Limb (tissue), 2 donors: ENCODE data around the gene PDHX.
"Not testable (repeated sequence)": the region's sequence is repeated elsewhere in the genome, so short reads cannot be mapped to it uniquely, and the experiment has no call there.

Experiments
- DNase-seq, 2 donors: peaks; one replicate each; pipeline ENCODE4 v3.0.0-alpha.2; 2016; ENCODE audit errors: extremely low spot score in 2 of 2

Gene PDHX

GRCh38 chr11:35015621-35016387 is 99.4 kb downstream of the PDHX start:
- DNase-seq, result no peak

DNA sequence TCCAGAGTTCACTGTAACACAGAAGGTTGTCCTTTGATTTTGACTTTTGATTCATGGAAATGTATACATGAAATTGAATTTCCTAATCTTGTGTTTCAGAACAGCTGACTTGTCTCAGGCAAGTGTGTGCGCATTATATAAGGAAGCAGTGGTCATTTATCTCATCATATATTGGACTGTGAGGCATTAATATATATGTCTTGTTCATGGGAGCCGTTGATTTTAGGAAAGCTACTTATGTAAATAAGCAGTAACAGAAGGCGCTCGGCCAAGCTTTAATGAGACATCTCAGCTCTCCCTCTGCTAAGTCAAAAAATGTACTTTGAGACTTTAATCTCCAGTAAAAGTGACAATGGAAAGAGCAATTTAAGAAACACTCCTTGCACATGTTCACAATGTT is 100.5 kb downstream of the PDHX start:
- DNase-seq, result no peak

- no peak for DNase-seq
These were observed 101.3 kb downstream of the PDHX start for GRCh38 chr11:35017528-35018342.

- no peak for DNase-seq
These were observed 105.2 kb downstream of the PDHX start for GRCh38 chr11:35021589-35021988.

DNA sequence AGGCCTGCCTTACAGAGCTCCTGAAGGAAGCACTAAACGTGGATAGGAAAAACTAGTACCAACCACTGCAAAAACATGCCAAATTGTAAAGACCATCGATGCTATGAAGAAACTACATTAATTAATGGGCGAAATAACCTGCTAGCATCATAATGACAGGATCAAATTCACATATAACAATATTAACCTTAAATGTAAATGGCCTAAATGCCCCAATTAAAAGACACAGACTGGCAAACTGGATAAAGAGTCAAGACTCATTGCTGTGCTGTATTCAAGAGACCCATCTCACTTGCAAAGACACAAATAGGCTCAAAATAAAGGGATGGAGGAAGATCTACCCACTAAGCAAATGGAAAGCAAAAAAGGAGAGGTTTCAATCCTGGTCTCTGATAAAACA is 107.5 kb downstream of the PDHX start:
- DNase-seq, result not testable (repeated sequence)

- DNase-seq, result not testable (repeated sequence)
These were observed 111.6 kb downstream of the PDHX start for GRCh38 chr11:35028007-35028406.

DNA sequence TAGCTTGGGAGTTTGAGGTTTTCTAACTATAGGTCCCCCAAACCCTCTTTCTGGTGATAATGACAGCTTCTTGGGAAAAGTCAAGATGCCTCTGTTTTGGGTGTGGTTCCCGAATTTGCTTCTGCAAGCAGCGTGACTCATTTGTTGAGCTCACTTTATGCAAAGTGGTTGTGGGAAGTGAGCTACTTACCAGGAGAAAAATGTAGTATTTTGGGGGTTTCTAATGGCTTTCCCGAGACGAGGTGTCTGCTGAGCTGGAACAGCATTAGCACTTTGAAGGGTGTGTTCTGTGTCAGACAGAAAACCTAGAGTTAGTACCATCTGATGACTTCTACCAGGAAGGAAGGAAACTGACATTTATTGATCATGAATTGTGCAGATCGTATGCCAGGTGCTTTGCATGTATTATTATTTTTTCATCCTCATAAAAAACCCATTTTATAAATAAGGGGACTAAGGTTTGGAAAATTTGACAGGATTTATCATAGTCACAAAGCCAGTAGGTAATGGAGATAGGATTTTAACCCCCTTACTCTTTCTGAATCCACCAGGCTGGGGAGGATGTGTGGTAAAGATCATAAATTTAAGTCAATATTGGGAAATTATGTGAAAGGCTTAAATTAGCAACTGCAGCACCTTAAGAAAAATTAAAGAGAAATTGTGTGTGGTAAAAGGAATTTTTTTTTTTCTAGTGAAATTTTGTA is 113.7 kb downstream of the PDHX start:
- DNase-seq, result no peak

DNA sequence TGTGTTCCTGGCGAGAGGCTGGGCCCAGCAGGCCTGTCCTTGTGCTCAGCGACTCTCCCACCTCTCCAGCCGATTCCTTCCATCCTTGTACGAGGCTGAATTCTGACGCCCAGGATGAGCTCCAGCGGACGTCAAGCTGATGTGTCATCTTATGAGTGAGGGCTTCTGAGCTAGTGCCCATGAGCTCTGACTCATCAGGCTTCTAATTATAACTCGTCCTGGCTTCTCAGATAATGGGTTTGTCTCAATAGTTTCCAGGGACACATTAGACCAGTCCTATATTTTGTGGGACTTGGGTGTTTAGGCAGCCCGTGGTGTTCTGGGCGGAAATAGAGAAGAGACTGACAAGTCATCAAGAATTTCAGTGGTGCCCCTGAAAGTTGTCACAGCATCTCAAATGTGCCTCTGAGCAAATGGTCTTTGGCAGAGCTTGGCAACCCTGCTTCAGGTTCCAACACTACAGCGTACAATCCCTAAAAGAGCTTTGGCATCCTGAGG is 114.3 kb downstream of the PDHX start:
- no peak for DNase-seq

DNA sequence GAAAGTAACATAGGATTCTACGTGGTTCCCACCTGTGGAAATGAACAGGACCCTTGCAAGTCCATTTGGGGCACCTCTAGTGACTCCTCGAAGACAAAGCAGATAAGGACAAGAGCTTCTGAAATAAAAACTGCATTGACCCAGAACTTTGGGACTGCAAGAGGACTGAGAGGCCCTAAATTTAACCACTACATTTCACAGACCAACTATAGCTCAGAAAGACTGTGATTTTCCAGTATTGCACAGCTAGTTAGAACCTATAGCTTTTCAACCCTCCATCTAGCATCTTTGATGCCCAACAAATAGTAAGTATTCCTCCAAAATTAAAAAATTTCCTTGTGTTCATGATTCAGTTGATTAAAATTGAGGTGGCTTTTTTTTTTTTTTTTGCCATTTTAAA is 114.9 kb downstream of the PDHX start:
- no peak for DNase-seq

GRCh38 chr11:35031867-35032266 is 115.4 kb downstream of the PDHX start:
- no peak for DNase-seq

GRCh38 chr11:35033011-35033410 is 116.6 kb downstream of the PDHX start:
- no peak for DNase-seq

GRCh38 chr11:35034401-35034800 is 118.0 kb downstream of the PDHX start:
- no peak for DNase-seq

- DNase-seq, result no peak
These were observed 119.5 kb downstream of the PDHX start for GRCh38 chr11:35035894-35036408.

- no peak for DNase-seq
These were observed 120.2 kb downstream of the PDHX start for GRCh38 chr11:35036639-35037038.

DNA sequence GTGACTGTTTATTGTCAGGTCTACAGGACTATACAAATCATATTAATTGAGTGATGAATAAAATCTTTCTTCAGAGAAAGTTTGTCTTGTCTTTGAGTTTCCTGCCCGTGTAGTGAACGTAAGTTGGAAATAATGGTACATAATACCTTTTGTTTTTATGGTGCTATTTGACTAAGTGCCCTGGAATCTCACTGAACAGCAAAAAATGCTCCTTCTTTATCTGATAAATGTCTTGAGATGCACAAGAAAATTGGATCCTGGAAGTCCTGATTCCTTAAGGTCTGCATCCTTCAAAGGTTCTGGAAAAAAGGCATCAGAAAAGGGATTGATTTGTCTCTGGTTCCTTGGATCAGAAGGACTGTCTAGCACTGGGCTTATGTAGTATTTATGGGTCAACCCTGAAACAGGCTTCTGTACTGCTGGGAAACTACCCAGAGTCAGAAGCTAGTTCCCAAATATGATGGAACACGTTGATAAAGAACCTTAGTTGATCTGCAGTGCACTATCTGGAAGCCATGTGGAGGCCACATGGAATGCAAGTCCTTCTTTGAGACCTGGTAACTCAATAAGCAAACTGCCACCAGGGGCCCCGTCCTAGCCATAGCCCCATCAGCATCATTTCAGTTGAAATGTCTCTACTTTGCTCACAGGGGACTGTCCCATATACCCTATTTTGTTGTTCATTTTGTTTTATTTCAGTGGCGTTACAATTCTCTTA is 122.0 kb downstream of the PDHX start:
- no peak for DNase-seq

GRCh38 chr11:35039076-35039475 is 122.7 kb downstream of the PDHX start:
- no peak for DNase-seq

DNA sequence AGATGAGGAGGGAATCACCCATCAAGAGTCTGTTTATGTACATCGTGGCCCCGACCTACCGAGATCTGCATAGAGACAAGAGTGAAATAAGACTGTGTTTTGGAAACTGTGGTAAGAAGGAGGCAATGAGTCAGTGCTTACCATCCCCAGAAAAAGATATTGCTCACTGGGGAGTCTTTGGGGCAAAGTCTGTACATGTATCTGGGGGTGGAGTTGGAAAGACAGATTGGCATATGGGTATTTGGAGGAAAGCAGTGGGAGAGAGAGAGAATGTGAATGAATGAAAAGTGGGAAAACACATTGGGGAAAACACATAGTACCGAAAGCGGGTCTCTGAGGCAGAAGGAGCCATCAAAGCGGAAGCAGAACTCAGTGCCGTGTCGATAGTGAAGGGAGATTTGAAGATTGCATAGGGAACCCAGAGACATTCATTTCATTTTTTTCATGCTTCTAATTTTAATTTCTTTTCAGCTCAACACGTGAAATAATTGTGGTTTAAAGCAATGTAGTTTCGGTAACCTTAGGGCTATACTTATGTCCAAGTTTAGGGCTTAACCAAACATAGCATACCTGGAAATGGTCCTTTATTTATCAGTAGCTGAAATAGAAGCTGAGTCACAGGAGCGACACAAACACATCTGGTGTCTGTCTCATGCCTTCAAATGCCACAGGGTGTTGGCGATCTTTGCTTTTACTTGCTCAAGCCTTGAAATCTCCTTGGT is 124.0 kb downstream of the PDHX start:
- DNase-seq, result no peak

DNA sequence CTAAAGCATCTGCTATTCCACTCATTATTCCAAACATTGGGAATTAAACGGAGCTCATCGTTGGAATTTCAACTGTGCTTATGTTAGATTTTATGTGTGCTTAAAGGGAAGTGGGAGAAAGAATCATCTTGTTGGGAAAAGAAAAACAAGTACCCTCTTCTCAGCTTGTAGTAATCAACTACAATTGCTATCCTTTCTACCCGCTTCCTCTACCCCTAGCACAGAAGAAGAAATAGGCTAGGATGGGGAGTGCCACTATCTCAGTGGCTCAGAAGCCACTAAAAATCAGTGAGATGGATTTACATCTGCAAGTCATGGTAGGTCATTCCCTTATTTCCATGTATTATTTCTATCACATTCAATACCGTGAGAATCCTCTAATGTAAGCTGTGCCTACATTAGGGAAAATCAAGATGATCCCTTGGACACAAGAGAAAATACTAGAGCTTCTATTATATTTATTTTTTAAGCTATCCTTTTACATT is 124.7 kb downstream of the PDHX start:
- no peak for DNase-seq

GRCh38 chr11:35042224-35042623 is 125.8 kb downstream of the PDHX start:
- no peak for DNase-seq

DNA sequence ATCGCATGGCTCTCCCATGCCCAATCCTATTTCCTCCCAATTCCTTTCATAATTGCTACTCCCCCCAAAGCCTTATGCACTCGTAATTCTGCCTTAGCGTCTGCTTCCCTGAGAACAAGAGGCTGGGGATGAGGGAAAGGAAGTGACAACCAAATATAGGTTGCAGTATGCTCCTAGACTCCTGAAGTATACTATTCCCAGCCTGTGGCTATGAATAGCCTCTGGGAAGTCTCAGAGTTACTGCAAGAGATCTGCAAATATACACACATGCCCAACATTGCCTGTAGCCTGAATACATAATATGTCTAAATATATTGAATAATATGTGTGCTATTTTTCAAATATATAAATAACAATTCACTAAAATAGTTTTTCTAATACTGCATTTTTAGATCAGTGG is 126.5 kb downstream of the PDHX start:
- DNase-seq, result no peak
